HG02840 (cell line): ENCODE measurements around the gene SNTG2.
"Not testable (repeated sequence)": the region's sequence is repeated elsewhere in the genome, so short reads cannot be mapped to it uniquely, and the experiment has no call there.

Experiments
- ATAC-seq: cut with Tn5 transposase; IDR thresholded peaks from one replicate; pipeline ENCODE4 v1.9.1; 2021; ENCODE audit warnings: mild to moderate bottlenecking, moderate library complexity, moderate number of reproducible peaks; ENCODE audit not compliant: unreplicated experiment, low FRiP score

Gene SNTG2

DNA sequence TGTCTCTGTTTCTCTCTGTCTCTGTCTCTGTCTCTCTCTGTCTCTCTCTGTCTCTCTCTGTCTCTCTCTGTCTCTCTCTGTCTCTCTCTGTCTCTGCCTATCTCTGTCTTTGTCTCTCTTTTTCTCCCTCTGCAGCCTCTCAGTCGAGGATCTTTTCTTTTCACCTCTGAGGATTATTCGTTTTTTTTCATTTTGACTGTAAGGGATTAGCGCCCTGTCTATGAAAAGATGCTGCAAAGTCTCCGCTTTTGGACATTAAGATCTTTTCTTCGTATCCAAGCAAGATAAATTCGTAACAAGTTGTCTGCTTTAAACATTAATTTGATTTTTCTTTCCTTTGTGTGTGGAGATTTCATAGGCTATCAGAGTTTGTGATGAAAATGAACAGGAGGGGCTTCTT is 271.4 kb downstream of the SNTG2 start:
- no peak for ATAC-seq

- ATAC-seq = no peak
Observed at GRCh38 chr2:1223791-1224190, 273.1 kb downstream of the SNTG2 start.

GRCh38 chr2:1224901-1225300 is 274.3 kb downstream of the SNTG2 start:
- no peak for ATAC-seq

DNA sequence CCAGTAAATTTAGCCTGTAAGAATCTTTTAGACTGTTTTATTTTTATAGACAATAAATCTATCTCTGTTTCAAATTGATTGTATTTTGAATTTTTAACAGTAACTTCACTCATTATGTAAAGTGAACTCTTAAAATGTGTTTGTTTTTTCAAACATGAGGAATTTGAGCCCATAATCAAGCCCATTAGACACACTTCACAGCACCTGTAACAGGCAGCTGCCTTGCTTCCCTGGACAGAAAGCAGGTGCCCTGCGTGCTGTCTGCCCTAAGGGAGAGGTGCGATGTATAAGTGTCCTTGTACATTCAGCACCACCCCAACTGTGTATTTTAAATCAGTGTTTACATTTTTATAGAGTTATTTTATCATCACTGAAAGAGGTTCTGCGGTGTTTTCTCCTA is 276.1 kb downstream of the SNTG2 start:
- ATAC-seq = no peak

GRCh38 chr2:1227274-1227900 is 276.7 kb downstream of the SNTG2 start:
- ATAC-seq = no peak

DNA sequence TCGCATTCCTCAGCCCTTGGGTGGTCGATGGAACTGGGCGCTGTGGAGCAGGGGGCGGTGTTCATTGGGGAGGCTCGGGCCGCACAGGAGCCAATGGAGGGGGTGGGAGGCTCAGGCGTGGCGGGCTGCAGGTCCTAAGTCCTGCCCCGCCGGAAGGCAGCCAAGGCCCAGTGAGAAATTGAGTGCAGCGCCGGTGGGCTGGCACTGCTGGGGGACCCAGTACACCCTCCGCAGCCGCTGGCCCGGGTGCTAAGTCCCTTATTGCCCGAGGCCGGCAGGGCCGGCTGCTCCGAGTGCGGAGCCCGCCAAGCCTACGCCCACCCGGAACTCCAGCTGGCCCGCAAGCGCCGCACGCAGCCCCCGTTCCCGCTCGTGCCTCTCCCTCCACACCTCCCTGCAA is 278.9 kb downstream of the SNTG2 start:
- not testable (repeated sequence) for ATAC-seq

DNA sequence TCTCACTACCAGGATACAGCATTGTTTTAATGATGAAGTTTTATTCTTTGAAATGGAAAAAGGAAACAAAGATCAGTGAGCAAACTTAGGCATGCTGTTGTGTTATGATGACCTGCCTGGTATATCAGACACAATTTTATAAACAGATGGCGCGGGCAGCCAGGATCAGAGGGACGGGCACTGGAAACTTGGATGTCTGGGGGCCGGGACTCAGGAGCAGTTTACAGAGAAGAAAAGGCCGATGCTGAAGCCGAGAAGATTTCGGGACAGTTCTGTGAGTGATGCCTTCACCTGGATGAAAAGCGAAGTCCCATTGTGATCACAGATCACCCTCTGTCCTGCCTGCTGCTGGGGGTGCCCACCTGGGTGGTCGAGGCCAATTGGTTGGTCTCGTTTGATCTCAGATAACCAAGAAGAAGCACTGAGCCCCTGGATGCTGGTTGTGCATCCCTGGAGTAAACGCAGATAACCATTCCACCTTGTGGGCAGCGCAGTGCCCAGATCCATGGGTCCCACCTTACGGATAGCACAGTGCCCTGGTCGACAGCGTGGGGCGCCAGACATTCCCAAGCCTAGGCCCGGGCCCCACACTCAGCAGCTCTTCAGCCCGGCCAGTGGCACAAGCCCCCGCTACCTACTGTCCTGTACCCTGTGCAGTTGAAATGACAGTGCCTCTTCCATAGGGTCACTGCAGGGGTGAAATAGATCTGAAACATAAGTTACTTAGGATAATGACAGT is 279.7 kb downstream of the SNTG2 start:
- ATAC-seq = no peak

DNA sequence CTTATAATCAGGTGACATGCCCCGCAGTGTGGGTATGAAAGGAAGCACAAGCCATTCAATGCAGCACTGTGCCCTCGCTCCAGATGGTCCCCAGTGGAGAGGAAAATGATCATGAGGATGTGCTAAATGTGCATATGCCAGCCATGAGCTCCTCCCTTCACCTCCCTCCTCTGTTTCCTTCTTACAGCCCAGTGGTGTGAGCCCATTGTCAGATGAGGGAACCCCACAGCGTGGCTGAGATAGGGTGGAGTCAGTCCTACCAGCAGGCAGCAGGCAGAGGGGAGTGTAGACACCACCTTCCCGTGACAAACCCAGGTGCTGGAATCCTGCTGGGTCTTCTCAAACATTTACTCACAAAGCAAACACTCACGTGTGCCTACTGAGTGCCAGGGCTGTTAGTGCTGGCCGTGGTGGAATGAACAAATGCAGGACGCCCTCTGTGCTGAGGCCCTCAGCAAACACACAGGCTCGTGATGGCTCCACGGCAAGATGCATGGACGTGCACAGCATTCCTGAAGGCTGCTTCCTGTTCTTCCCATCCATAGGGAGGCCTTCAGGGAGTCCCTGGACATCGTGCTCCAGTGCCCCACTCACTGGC is 280.9 kb downstream of the SNTG2 start:
- no peak for ATAC-seq

DNA sequence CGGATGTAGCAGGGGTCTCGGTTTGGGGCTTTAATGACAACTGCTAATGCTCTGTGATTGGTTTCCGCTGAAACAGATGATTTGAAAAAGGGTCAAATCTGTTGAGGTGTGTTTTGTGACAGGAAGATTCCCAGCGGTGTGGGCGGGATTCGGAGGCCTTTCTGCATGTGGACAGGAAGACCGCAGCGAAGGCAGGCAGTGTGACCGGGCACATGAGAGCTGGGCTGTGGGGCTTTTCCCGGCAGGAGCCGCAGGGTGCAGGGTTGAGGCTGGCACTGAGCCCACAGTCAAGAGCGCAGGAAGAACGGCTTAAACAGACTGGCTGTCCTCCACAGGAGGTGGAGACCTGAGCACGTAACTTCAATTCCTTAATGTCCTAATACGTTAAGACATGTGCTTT is 282.6 kb downstream of the SNTG2 start:
- no peak for ATAC-seq

- ATAC-seq = no peak
Observed at GRCh38 chr2:1234731-1235308, 284.2 kb downstream of the SNTG2 start.

DNA sequence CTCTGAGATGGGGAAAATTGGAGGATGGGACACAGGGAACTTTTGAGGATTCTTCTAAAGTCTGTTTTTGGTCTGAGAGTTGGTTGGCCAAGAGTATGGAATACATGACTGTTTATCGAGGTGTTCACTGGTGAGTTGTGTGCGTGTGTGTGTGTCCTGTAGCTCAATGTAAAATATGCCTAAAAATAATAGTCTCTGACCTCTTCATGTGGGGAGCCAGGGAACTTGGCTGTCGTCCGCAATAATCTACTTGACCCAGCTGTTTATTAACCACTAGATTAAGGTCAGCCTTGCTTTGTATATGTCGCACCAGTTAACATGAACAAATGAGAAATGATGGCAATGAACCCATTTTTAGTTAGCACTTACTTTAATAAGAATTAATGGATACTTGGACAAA is 285.2 kb downstream of the SNTG2 start:
- ATAC-seq = no peak

GRCh38 chr2:1236606-1237005 is 286.0 kb downstream of the SNTG2 start:
- no peak for ATAC-seq

GRCh38 chr2:1237783-1238182 is 287.1 kb downstream of the SNTG2 start:
- no peak for ATAC-seq

DNA sequence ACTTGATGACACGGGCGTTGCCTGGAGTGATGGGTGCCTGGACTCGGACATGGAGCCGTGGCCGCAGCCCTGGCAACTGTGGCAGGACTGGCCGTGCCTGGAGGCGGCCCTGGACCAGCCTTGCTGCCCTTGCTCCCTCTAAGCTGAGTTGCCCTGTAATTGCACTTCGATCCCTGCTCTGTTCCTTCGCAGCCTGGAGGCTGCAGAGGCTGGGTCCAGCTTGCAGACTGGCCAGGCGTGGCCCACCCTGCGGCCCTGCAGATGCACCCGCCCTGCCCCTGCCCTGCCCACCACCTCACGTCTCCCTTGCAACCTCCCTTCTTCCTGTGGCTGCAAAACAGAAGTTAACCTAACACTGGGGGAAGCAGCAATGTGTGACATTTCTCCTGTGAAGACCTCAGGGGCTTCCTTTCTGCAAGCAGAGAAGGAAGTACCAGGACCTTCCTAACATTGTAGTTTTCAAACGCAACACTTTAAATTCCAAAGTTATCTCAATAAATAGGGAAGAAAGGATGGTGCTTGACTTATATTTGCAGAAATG is 288.0 kb downstream of the SNTG2 start:
- ATAC-seq = no peak

DNA sequence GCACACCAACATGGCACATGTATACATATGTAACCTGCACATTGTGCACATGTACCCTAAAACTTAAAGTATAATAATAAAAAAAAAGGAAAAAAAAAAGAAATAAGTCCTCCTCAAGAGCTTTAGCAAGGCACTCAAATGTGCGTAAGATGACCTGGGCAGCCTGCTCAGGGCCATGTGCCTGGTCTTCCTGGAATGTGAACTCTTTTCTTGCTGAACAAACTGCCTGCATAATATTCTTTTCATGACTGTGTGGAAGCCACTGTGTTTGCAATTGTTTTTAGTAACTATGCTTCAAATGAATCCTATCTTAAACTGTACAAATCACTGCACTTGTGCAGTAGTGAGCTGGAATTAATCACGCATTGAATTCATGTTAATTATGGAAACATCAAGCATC is 294.5 kb downstream of the SNTG2 start:
- ATAC-seq = no peak

DNA sequence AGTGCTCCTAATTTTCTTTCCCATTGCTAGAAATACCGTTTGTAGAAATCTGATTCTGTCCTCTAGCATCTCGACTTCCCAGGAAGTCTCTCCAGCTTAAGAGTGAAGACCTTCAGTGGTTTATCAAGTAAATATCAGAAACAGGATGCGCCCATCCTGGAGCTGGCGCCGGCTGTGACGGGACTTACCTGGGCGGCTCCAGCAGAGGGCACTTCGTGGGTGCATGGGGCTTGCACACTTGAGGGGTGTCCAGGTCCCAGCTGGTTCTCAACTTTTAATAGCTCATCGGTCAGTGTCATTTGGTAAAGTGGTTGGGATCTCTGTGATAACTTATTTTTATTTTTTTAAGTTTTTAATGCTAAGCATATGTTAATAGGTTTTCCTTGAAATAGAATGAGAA is 295.6 kb downstream of the SNTG2 start:
- ATAC-seq = no peak

DNA sequence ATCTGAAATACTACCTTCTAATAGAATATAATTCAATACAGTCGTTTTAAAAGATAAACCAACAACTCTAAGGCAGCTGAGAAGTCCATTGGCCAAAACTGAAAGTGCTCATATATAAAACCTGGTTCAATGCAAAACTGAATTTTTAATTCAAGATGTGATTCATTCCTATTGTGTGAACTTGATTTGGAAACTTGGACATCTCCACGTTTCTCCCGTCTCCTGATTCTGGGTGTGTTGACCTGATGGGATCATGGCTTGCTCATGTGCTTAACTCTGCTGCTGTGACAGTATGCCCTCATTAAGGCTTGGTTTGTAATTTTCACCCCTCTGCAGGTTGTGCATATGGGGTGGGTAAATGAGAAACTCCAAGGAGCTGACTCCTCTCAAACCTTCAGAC is 296.3 kb downstream of the SNTG2 start:
- no peak for ATAC-seq

DNA sequence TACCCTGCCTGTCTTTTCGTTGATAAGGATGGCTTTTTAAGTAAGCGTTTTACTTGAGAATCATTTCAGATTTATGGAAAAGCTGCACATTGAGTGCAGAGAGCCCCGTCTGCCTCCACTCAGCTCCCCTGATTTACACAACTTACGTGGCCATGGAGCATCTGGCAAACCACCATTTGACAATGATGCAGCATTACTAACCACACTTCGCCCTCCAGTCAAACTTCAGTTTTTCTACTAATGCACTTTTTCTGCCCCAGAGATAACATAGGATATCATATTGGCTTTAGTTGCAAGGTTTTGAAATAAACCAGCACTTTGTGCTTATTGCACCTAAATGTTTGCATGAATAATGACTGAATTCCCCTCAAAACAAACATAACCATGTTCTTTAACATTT is 297.5 kb downstream of the SNTG2 start:
- ATAC-seq = no peak

GRCh38 chr2:1249897-1250687 is 299.4 kb downstream of the SNTG2 start:
- ATAC-seq = no peak

GRCh38 chr2:1251520-1251919 is 300.9 kb downstream of the SNTG2 start:
- ATAC-seq = no peak

DNA sequence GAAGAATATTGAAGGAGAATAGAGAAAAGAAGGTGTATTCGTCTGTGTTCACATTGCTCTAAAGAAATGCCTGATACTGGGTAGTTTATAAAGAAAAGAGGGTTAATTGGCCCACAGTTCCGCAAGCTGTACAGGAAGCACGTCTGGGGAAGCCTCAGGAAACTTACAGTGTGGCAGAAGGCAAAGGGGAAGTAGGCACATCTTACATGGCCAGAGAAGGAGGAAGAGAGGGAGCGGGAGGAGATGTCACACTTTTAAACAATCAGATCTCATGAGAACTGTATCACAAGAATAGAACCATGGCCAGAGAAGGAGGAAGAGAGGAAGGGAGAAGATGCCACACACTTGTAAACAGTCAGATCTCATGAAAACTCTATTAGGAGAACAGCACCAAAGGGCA is 303.0 kb downstream of the SNTG2 start:
- ATAC-seq = no peak
